K562 (cell line): ENCODE results near the gene TUT4. TPM values are rescaled to one million over a fixed set of nuclear protein-coding genes. Genes with fewer than 3 reads are reported as not detected.

Source experiments
- ATAC-seq: fragments of 200-7000 bp; cut with Tn5 transposase; 3 replicates; pipeline ENCODE4 v1.9.1; 2020; ENCODE audit warnings: moderate library complexity
- BruUV-seq: library from RNA; stranded (reverse); fragments of 400-500 nt; replicated peaks from 2 replicates; lab custom pipeline; 2021; lab: Mats Ljungman, UMichigan
- CTCF ChIA-PET: fragments of 300-600 bp; formaldehyde crosslinking; extraction: SDS; loops from one replicate; lab custom pipeline; 2021; ENCODE audit warnings: low intra/inter-chr PET ratio; lab: Yijun Ruan, JAX
- POLR2A ChIA-PET: fragments of 300-600, 350-650 bp; sonication (Branson Sonifier 250); formaldehyde crosslinking; extraction: SDS; loops from one replicate; lab custom pipeline; 2021; ENCODE audit warnings: antibody characterized with exemption, inconsistent platforms; lab: Yijun Ruan, JAX
- DNase-seq, 4 experiments: peaks; one replicate each; pipeline versions ENCODE4 v3.0.0 to v3.0.0-alpha.2; 2011 to 2018; ENCODE audit warnings: low spot score in 3 of 4, mixed read lengths in 3 of 4; ENCODE audit errors: extremely low read depth in 1 of 4
- FAIRE-seq: peaks from 2 replicates; lab custom pipeline; 2011; peaks lifted over from hg19 to GRCh38; lab: Jason Lieb, UNC
- H2AFZ ChIP-seq: 2 replicates; pipeline ENCODE4 v1.6.0; 2011; ENCODE audit warnings: low read depth, low read length, control low read depth, inconsistent platforms
- H3K27ac ChIP-seq: fragments of 200-600 bp; 3 replicates; pipeline ENCODE4 v1.8.0; 2011; ENCODE audit warnings: low read depth, mild to moderate bottlenecking, control low read depth, inconsistent platforms, low read length, moderate library complexity, mixed read lengths; ENCODE audit errors: extremely low read depth
- H3K27me3 ChIP-seq, 2 experiments: fragments of 300-600 bp in 1 of 2; 2 replicates in 1 of 2; 3 replicates in 1 of 2; pipeline versions ENCODE4 v1.6.0 to v1.8.0; 2011; ENCODE audit warnings: inconsistent platforms in 2 of 2, low read length in 2 of 2, mild to moderate bottlenecking in 1 of 2, mixed read lengths in 1 of 2, moderate library complexity in 1 of 2; ENCODE audit not compliant: control insufficient read depth in 2 of 2, insufficient read depth in 2 of 2
- H3K36me3 ChIP-seq: fragments of 300-600 bp; 3 replicates; pipeline ENCODE4 v1.8.0; 2011; ENCODE audit warnings: mild to moderate bottlenecking, low read length, inconsistent platforms; ENCODE audit not compliant: control insufficient read depth, insufficient read depth
- H3K4me1 ChIP-seq, 2 experiments: fragments of 200-600 bp in 1 of 2; replicated peaks in 1 of 2; 2 replicates in 1 of 2; 3 replicates in 1 of 2; pipeline versions ENCODE4 v1.5.1 to v1.8.0; 2011; ENCODE audit warnings: inconsistent platforms in 2 of 2, low read length in 2 of 2, mild to moderate bottlenecking in 1 of 2, mixed read lengths in 1 of 2, moderate library complexity in 1 of 2; ENCODE audit not compliant: control insufficient read depth in 2 of 2, insufficient read depth in 2 of 2
- H3K4me2 ChIP-seq: 2 replicates; pipeline ENCODE4 v1.6.1; 2011; ENCODE audit warnings: low read length, control low read depth, inconsistent platforms, mixed read lengths; ENCODE audit not compliant: insufficient read depth
- H3K4me3 ChIP-seq: fragments of 200-600 bp; sonication (generic), shearing (Covaris generic); 2 replicates; pipeline ENCODE4 v1.5.1; 2016; ENCODE audit warnings: control low read depth, inconsistent platforms
- H3K79me2 ChIP-seq: fragments of 200-600 bp; 3 replicates; pipeline ENCODE4 v1.8.0; 2011; ENCODE audit warnings: low read length, inconsistent platforms; ENCODE audit not compliant: control insufficient read depth, insufficient read depth
- H3K9ac ChIP-seq, 2 experiments: 2 replicates each; pipeline versions ENCODE4 v1.6.0 to v1.6.1; 2011; ENCODE audit warnings: low read depth in 2 of 2, low read length in 2 of 2, control low read depth in 1 of 2, inconsistent platforms in 1 of 2, mild to moderate bottlenecking in 1 of 2, mixed read lengths in 1 of 2; ENCODE audit not compliant: insufficient read depth in 1 of 2
- H3K9me1 ChIP-seq: one replicate; pipeline ENCODE4 v1.6.0; 2011; ENCODE audit warnings: inconsistent platforms, mild to moderate bottlenecking, low read length, moderate library complexity; ENCODE audit not compliant: control insufficient read depth, insufficient read depth
- H3K9me3 ChIP-seq: replicated peaks from 2 replicates; pipeline ENCODE4 v1.5.1; 2011; ENCODE audit warnings: low read depth, low read length, inconsistent platforms; ENCODE audit not compliant: control insufficient read depth, insufficient read depth
- H4K20me1 ChIP-seq: replicated peaks from 2 replicates; pipeline ENCODE4 v1.6.1; 2011; ENCODE audit warnings: low read length, inconsistent platforms, mixed read lengths; ENCODE audit not compliant: control insufficient read depth, insufficient read depth
- CREM ChIP-seq: IDR thresholded peaks from 2 replicates; pipeline ENCODE4 v1.6.1; 2014; ENCODE audit warnings: antibody characterized with exemption, low read depth
- ETV1 ChIP-seq: fragments of 450-650 bp; conservative IDR thresholded peaks from 2 replicates; pipeline ENCODE4 v1.6.1; 2016; ENCODE audit warnings: missing genetic modification characterization, control low read depth, low read depth, missing compliant biosample characterization
- GABPB2 ChIP-seq: fragments of 250-450 bp; sonication (Bioruptor Pico); conservative IDR thresholded peaks from 2 replicates; pipeline ENCODE4 v1.5.1; 2021; ENCODE audit warnings: mild to moderate bottlenecking
- HMG20B ChIP-seq: fragments of 250-450 bp; sonication (Bioruptor Pico); IDR thresholded peaks from 2 replicates; pipeline ENCODE4 v1.5.0; 2021; ENCODE audit warnings: mild to moderate bottlenecking
- HSF4 ChIP-seq: fragments of 250-450 bp; sonication (Bioruptor Pico); IDR thresholded peaks from 2 replicates; pipeline ENCODE4 v2.1.2; 2022; ENCODE audit warnings: mild to moderate bottlenecking, moderate library complexity, borderline replicate concordance
- MIER1 ChIP-seq: fragments of 450-650 bp; IDR thresholded peaks from 2 replicates; pipeline ENCODE4 v1.6.1; 2016; ENCODE audit warnings: antibody characterized with exemption, mild to moderate bottlenecking, low read depth
- MTA1 ChIP-seq: fragments of 450-650 bp; IDR thresholded peaks from 2 replicates; pipeline ENCODE4 v1.6.1; 2017; ENCODE audit warnings: borderline replicate concordance
- NFYB ChIP-seq: IDR thresholded peaks from 2 replicates; pipeline ENCODE4 v1.6.1; 2011; ENCODE audit warnings: mild to moderate bottlenecking, moderate library complexity; ENCODE audit not compliant: insufficient read length; ENCODE audit errors: extremely low read depth
- SIN3A ChIP-seq, 2 experiments: fragments of 150-350 bp in 1 of 2; IDR thresholded peaks; 2 replicates each; pipeline ENCODE4 v1.6.1; 2011 to 2016; ENCODE audit warnings: borderline replicate concordance in 2 of 2, low read depth in 2 of 2, low read length in 2 of 2, mild to moderate bottlenecking in 2 of 2, moderate library complexity in 2 of 2; ENCODE audit not compliant: control insufficient read depth in 1 of 2
- ZBTB1 ChIP-seq: sonication (generic); formaldehyde crosslinking; IDR thresholded peaks from 2 replicates; pipeline ENCODE4 v1.8.1; 2023; ENCODE audit warnings: missing genetic modification reagents, low read depth, mild to moderate bottlenecking, borderline replicate concordance
- WGBS: fragments of 100-300 bp; shearing (Covaris generic); methylation state at CpG from one replicate; pipeline ENCODE4 v1.1.6; 2016; ENCODE audit warnings: low coverage, mixed read lengths; ENCODE audit not compliant: insufficient coverage; ENCODE audit errors: missing lambda C conversion rate; 5-methylcytosine and 5-hydroxymethylcytosine counted together
- in situ Hi-C: fragments of 300-500 bp; cut with MboI; formaldehyde crosslinking; loops from 4 replicates; pipeline ENCODE4 v1.15.0; 2018; ENCODE audit warnings: inconsistent platforms, mixed read lengths
- intact Hi-C: fragments of 100-400 bp; cut with micrococcal nuclease; formaldehyde crosslinking; loops from 2 replicates; pipeline ENCODE4 v1.14.2; 2022
- polyA plus RNA-seq, 8 experiments: library from polyadenylated mRNA; depleted of rRNA in 4 of 8; stranded (reverse) in 5 of 8; unstranded in 3 of 8; fragments of >200 nt; fragmentation: Nextera tagmentation in 2 of 8; fragmentation: Illumina TruSeq in 1 of 8; extraction: Ambion mirVana in 2 of 8; extraction: Trizol in 1 of 8; gene quantifications; 2 replicates each; pipeline versions ENCODE4 v1.2.1 to v1.2.3, GENCODE V29; 2011 to 2014; ENCODE audit warnings: inconsistent platforms in 1 of 8, missing spikeins in 1 of 8
- total RNA-seq, 7 experiments: library from RNA; depleted of rRNA in 6 of 7; stranded (reverse); fragments of >200 nt in 6 of 7; fragmentation: Illumina TruSeq in 2 of 7; extraction: Trizol in 2 of 7; gene quantifications; 2 replicates each; pipeline versions ENCODE4 v1.2.1 to v1.2.3, GENCODE V29; 2011 to 2021; ENCODE audit warnings: low replicate concordance in 1 of 7
- TF ChIP-seq, protein P1 (sequence below): sonication (generic); formaldehyde crosslinking; IDR thresholded peaks from 2 replicates; pipeline ENCODE4 v1.8.0; 2022; ENCODE audit warnings: mild to moderate bottlenecking, missing genetic modification reagents
- TF ChIP-seq, protein P2 (sequence below): fragments of 250-450 bp; sonication (Bioruptor Pico); IDR thresholded peaks from 2 replicates; pipeline ENCODE4 v1.5.0; 2022; ENCODE audit warnings: mild to moderate bottlenecking
- TF ChIP-seq, protein P3 (sequence below): sonication (generic); formaldehyde crosslinking; IDR thresholded peaks from 2 replicates; pipeline ENCODE4 v1.8.0; 2022; ENCODE audit warnings: mild to moderate bottlenecking, missing genetic modification reagents, borderline replicate concordance

The TUT4 gene
- total and polyA plus RNA-seq, 9 of the 15 experiments (the other 6 are each of a cell fraction or from before 2014, with no cell fraction given) = 15.8 to 53.5 (median 36.7) TPM

DNA sequence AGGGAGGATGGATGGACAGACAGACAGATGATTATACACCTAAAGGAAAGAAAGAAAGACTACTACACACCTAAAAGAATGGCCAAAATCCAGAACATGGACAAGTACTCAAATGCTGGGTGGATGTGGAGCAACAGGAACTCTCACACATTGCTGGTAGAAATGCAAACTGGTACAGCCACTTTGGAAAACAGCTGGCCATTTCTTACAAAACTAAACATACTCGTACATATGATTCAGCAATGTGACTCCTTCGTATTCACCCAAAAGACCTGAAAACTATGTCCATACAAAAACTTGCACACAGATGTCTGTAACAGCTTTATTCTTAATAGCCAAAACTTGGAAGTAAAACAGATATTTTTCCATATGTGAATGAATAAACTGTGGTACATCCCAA lies 97.2 kb downstream of the TUT4 start (continued):
- TF ChIP-seq, protein P1, sequence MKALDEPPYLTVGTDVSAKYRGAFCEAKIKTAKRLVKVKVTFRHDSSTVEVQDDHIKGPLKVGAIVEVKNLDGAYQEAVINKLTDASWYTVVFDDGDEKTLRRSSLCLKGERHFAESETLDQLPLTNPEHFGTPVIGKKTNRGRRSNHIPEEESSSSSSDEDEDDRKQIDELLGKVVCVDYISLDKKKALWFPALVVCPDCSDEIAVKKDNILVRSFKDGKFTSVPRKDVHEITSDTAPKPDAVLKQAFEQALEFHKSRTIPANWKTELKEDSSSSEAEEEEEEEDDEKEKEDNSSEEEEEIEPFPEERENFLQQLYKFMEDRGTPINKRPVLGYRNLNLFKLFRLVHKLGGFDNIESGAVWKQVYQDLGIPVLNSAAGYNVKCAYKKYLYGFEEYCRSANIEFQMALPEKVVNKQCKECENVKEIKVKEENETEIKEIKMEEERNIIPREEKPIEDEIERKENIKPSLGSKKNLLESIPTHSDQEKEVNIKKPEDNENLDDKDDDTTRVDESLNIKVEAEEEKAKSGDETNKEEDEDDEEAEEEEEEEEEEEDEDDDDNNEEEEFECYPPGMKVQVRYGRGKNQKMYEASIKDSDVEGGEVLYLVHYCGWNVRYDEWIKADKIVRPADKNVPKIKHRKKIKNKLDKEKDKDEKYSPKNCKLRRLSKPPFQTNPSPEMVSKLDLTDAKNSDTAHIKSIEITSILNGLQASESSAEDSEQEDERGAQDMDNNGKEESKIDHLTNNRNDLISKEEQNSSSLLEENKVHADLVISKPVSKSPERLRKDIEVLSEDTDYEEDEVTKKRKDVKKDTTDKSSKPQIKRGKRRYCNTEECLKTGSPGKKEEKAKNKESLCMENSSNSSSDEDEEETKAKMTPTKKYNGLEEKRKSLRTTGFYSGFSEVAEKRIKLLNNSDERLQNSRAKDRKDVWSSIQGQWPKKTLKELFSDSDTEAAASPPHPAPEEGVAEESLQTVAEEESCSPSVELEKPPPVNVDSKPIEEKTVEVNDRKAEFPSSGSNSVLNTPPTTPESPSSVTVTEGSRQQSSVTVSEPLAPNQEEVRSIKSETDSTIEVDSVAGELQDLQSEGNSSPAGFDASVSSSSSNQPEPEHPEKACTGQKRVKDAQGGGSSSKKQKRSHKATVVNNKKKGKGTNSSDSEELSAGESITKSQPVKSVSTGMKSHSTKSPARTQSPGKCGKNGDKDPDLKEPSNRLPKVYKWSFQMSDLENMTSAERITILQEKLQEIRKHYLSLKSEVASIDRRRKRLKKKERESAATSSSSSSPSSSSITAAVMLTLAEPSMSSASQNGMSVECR = no peak
- TF ChIP-seq MTA1 (no peak), CREM (no peak)

DNA sequence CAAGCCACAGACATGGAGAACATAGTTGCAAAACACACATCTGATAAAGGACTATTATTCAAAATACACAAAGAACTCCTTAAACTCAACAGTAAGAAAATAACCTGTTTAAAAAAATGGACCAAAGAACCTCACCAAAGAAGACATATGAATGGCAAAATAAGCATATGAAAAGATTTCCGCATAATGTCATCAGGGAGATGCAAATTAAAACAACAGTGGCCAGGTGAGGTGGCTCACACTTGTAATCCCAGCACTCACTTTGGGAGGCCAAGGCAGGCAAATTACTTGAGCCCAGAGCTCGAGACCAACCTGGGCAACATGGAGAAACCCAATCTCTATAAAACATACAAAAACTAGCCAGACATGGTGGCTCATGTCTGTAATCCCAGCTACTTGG lies 98.1 kb downstream of the TUT4 start:
- WGBS = 76% methylated on average over 2 of the region's 2 CpGs
- no peaks in the 10 kb centered on the region for H3K79me2 ChIP-seq
- intact Hi-C loops (no loop called here), in situ Hi-C loops (no loop called here)
- H3K9me3 ChIP-seq = no peaks in the 10 kb centered on the region
- H3K4me3 ChIP-seq = no peak overlapping the region
- H2AFZ ChIP-seq = no peak overlapping the region
- no peak overlapping the region for H3K27ac ChIP-seq
- ChIA-PET POLR2A (interaction anchor here (0.9 to 1.1 kb wide), 2 partner anchors 9 to 37 kb away, joined by 3 read pairs; no protein-coding TSS in a partner anchor), CTCF (no interaction called here)
- H4K20me1 ChIP-seq = no peaks in the 10 kb centered on the region
- H3K4me1 ChIP-seq = no peaks in the 10 kb centered on the region
- no peak overlapping the region for H3K4me2 ChIP-seq
- no peak overlapping the region for H3K9ac ChIP-seq
- ATAC-seq (no peak), DNase-seq (no peak), FAIRE-seq (no peak)
- no peaks in the 10 kb centered on the region for H3K9me1 ChIP-seq
- no peaks in the 10 kb centered on the region for H3K27me3 ChIP-seq
- no TSS peak for BruUV-seq
- H3K36me3 ChIP-seq = peaks cover 15% of the 10 kb centered on the region; the same call in 1 of the 3 replicates
- TF ChIP-seq, protein P2, sequence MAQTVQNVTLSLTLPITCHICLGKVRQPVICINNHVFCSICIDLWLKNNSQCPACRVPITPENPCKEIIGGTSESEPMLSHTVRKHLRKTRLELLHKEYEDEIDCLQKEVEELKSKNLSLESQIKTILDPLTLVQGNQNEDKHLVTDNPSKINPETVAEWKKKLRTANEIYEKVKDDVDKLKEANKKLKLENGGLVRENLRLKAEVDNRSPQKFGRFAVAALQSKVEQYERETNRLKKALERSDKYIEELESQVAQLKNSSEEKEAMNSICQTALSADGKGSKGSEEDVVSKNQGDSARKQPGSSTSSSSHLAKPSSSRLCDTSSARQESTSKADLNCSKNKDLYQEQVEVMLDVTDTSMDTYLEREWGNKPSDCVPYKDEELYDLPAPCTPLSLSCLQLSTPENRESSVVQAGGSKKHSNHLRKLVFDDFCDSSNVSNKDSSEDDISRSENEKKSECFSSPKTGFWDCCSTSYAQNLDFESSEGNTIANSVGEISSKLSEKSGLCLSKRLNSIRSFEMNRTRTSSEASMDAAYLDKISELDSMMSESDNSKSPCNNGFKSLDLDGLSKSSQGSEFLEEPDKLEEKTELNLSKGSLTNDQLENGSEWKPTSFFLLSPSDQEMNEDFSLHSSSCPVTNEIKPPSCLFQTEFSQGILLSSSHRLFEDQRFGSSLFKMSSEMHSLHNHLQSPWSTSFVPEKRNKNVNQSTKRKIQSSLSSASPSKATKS (CRISPR knock-in tag) = no peak
- no peak for TF ChIP-seq ETV1 (tag)
- no peak for TF ChIP-seq NFYB
- TF ChIP-seq HSF4 (CRISPR knock-in tag) = no peak
- TF ChIP-seq GABPB2 (CRISPR knock-in tag) = no peak
- no peak for TF ChIP-seq MIER1
- TF ChIP-seq HMG20B (CRISPR knock-in tag) = no peak
- TF ChIP-seq, protein P3, sequence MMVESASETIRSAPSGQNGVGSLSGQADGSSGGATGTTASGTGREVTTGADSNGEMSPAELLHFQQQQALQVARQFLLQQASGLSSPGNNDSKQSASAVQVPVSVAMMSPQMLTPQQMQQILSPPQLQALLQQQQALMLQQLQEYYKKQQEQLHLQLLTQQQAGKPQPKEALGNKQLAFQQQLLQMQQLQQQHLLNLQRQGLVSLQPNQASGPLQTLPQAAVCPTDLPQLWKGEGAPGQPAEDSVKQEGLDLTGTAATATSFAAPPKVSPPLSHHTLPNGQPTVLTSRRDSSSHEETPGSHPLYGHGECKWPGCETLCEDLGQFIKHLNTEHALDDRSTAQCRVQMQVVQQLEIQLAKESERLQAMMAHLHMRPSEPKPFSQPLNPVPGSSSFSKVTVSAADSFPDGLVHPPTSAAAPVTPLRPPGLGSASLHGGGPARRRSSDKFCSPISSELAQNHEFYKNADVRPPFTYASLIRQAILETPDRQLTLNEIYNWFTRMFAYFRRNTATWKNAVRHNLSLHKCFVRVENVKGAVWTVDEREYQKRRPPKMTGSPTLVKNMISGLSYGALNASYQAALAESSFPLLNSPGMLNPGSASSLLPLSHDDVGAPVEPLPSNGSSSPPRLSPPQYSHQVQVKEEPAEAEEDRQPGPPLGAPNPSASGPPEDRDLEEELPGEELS (CRISPR knock-in tag) = no peak
- TF ChIP-seq SIN3A (IDR thresholded peaks at IDR 0.05; ENCODE audit: borderline replicate concordance in 2 of 2, control insufficient read depth in 1 of 2, low read depth in 2 of 2, low read length in 2 of 2) = no peak
- no peak for TF ChIP-seq ZBTB1 (CRISPR knock-in tag)
